GM11168 (cell line): ENCODE measurements around the gene CITED1.

Source experiments
- in situ Hi-C: fragments of 300-500 bp; cut with MboI; formaldehyde crosslinking; loops from one replicate; pipeline ENCODE4 v1.12.0; 2022; ENCODE audit warnings: low sequenced_read_pairs; ENCODE audit not compliant: unreplicated experiment

The CITED1 gene

DNA sequence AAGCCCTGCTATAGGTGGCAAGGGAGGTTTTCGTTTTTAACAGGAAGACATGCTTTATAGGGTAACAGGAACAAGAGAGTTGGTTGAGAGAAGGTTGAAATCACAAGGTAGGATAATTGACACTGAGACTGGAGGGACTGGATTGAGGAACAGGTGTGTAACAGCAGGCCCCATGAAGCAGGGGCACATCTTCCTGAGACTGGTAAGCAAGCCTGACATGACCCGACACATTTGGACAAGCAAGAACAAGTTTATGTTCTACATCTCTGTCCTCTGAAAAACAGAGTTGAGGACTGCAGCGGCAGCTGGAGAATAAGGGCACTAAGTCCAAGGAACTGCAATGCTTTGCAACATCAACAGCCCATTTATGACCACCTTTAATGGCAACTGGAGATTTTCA, 33.9 kb downstream of the CITED1 start:
- in situ Hi-C loops = no loop called here

DNA sequence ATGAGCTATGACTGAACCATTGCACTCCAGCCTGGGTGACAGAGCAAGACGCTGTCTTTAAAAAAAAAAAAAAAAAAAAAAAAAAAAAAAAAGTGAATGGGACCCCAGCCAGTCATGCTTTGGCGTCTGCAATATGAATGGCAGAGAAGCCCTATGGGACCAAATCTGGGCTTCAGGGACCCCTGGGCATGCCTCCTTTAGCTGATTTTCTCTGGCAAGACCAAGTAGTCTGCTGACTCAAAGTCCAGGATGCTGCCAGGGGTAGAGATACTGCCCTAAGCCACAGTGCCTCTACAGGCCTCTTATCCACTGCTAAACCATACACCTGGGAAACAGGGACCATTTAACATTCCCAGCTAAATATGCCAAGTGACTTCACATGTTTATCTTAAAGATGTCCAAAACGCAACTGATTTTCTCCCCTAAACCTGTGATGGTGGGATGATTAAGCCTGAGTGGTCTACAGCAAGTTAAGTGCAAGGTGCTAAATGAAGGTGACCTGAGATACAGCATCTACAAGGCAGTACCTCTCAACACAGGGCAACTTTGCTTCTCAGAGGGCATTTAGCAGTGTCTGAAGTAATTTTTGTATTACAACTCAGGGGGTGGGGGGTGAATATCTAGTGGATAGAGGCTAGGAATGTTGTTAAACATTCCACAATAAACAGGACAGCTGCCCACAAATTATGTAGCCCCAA, 34.5 kb downstream of the CITED1 start:
- in situ Hi-C loops = no loop called here

DNA sequence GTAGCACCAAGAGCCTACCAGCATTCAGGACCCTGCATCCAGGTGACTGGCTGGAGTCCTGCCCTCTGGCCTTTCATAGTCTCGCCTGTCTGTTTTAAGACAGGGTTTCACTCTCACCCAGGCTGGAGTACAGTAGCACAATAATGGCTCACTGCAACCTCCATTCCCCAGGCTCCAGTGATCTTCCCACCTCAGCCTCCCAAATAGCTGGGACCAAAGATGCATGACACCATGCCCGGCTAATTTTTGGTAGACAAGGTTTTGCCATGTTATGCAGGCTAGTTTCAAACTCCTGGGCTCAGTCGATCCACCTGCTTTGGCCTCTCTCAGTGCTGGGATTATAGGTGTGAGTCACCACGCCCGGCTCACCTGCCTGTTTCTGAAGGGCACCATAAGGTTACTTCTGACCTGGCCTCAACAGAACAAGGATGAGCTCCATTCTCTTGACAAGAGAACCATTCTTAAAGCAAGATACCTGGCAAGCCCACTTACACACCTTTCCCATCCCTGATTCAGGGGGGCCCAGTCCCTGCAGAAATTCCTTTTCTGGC, 35.3 kb downstream of the CITED1 start:
- in situ Hi-C loops = no loop called here

DNA sequence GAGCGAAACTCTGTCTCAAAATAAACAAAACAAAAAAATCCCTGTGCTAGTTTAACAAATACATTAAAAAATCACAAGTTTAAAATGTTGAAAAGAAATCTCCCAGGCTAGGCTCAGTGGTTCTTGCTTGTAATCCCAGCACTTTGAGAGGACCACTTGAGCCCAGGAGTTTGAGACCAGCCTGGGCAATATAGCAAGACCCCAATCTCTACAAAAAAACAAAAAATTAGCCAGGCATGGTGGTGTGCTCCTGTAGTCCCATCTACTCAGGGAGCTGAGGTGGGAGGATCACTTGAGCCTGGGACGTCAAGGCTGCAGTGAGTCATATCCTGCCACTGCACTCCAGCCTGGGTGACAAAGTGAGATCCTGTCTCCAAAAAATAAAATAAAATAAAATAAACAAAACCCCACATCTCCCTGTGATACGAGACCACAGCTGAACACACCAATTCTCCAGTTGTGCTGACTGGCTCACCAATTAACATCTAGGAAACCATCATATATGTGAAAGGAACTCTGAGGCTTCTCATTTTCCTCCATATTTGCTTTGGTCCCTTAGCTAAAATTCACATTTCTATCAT, 36.0 kb downstream of the CITED1 start:
- in situ Hi-C loops = no loop called here

DNA sequence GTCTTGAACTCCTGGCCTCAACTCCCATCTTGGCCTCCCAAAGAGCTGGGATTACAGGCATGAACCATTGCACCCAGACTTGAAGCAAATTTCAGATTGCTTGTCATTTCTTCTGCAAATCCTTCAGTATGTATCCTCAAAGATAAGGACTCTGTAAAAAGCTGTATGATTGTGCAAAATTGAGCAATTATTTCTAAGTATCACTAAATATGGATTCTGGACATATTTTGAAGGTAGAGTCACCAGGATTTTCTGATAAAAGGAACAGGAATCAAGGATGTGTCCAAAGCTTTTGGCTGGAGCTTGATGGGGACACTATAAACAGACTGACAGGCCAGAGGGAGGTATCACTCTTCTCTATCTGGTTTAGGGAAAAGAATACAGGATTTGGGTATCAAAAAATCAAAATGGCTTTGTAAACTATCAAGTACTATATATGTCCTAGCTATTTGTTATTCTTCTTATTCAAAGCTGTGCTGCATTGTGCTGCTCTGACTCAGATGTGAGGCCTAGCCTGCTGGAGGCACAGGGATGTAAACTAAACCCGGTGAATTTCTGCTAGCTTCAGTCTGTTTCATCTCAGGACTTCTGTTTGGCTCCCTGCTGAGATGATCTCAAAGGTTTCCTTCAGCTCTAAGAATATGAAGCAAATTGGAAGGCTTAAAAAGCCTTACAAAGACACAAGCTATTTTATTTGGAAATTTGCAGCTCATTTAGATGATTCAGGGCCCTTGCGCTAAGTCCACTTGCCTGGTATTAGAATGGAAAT, 36.9 kb downstream of the CITED1 start:
- in situ Hi-C loops = no loop called here

DNA sequence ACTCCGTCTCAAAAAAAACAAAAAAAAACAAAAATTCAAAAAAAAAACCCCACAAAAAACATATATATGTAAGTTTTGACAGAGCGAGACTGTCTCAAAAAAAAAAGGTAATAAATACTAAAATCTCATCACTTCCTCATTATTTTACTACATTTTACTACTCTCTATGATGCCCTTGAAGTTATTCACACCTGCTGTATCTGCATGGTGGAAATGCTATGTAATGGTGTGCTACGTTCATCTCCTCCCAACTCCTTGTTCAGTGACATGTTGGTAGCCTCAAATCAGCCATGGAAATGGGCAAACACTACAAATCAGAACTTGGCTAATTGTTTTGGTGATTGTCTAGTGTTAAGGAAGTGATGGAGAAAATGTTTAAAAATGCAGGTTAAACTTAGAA, 40.5 kb downstream of the CITED1 start:
- in situ Hi-C loops = no loop called here

DNA sequence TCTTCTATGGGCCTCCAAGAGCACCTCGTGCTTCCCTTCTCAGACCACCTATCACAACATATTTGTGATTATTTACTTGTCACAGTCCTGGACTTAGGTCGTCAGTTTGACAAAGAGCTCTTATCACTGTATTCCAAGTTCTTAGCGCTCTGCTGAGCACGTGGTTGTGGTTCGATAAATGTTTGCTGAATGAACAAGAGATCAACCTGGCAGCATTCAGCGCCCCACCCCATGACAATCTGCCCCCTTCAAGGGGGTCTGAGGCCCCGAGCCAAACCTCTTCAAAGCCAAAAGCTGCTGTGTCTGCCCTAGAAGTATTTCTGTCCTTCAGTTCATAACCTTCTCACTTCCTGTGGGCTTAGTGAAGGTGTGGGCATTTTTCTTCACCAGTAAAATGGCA, 43.6 kb downstream of the CITED1 start:
- in situ Hi-C loops = no loop called here

DNA sequence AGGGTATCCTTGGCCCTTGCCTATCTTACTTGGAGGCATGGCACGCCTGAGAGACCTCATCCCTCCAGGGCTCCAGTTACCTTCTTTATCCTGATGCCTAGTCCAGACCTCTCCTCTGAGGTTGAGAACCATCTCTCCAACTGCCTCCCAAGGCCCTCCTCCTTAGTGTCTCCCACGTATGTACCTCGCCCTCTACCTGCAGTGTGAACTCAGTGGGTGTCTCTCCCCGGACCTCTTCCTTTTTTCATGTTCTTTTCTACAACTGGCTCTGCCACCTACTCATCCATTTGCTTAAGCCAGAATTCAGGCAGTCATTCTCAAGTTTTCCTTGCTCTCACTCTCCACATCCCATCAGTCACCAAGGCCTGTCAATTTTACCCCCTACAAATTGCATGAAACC, 45.3 kb downstream of the CITED1 start:
- in situ Hi-C loops = no loop called here

DNA sequence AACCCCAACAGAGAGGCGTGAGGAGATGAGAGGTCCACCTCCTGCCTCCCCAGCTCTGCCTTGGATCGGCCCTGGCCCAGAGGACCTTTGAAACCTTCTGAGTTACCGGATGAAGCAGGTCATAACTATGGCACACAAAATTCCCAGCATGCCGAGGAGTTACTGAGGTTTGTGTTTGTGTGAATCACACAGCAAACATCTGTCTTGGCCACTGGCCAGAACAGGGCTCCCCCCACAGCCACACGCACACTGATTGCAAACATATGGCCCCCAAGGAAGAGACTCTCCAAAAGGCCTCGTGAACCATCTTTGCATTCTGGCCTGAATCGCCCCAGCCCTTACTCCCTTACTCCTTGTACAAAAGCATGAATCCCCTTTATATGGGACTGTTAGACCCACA, 47.5 kb downstream of the CITED1 start:
- in situ Hi-C loops = no loop called here

DNA sequence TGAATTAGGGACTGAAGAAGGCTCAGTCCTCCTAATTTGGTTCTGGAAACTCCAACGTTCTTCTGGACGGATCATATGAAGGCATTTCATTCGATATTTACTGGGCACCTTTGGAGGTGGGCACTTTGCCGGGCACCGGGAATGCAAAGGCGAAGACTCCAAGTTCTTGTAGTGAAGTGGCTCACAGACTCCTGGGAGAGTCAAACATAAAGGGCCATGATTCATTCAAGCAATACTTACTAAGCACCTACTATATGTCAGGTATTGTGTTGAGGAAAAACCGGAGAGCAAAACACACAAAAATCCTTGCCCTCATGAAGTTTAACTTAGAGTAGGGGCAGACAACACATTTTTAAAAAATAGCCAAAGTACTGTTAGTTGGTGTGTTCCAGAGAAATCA, 49.9 kb downstream of the CITED1 start:
- in situ Hi-C loops = no loop called here

DNA sequence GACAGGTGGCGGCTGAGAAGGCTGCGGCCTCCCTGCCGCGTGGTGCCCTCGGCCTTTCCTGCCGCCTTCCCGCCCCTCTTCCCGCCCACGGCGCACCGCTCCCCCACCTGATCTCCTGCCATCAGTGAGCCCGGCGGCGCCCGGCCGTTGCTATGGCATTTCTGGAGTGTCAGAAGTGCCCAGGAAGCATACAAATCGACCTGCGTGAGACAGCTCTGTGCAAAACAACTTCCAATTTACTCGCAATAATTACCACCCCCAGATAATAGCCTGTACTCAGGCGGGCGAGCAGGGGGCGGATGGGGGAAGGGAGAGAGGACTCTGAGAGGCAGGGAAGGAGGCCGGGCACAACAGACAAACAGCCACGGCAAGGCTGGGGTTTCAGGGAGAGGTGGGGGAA, 50.3 kb downstream of the CITED1 start:
- in situ Hi-C loops = no loop called here

DNA sequence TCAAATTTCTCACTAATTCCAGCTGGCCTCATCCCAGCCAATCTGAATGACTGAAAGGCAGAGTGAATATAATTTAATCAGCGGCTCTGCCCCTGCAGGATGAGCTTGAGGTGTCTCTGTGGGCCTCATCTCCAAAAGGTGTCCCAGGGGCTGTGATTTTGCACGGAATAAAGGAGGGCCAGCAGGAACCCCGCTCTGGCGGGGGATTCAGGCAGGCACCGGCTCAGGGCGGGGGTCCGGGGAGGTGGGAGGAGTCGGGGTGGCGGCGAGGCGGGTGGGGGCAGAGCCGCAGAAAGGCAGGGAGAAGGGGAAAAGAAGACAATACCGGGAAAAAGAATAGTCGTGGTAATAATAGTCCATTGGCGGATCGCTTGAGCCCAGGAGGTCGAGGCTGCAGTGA, 50.9 kb downstream of the CITED1 start:
- in situ Hi-C loops = no loop called here

DNA sequence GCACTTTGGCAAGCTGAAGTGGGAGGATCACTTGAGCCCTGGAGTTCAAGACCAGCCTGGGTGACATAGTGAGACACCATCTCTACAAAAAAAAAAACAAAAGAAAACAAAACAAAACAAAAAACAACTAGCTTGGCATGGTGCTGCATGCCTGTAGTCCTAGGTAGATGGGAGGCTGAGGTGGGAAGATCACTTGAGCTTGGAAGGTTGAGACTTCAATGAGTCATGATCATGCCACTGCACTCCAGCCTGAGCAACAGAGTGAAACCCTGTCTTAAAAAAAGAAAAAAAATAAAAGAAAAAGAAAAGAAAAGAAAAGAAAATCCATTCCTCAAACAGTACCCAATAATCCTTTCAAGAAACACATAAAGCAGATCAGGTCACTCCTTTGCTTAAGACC, 52.0 kb downstream of the CITED1 start:
- in situ Hi-C loops = no loop called here
